Urinary bladder (tissue), 4 donors: Measurements from ENCODE around the gene MT1H. TPM values are rescaled to one million over a fixed set of nuclear protein-coding genes. Genes with fewer than 3 reads are reported as not detected.

Experiments
- DNase-seq: peaks from one replicate; pipeline ENCODE4 v3.0.0-alpha.2; 2015; ENCODE audit errors: extremely low spot score
- H3K27ac ChIP-seq: one replicate; pipeline ENCODE4 v1.5.1; 2013; ENCODE audit warnings: low read depth, mild to moderate bottlenecking, moderate library complexity
- H3K36me3 ChIP-seq: one replicate; pipeline ENCODE4 v1.6.1; 2013; ENCODE audit warnings: mild to moderate bottlenecking, moderate library complexity; ENCODE audit not compliant: insufficient read depth
- H3K4me1 ChIP-seq: one replicate; pipeline ENCODE4 v1.6.1; 2013; ENCODE audit warnings: mild to moderate bottlenecking, moderate library complexity; ENCODE audit not compliant: insufficient read depth
- H3K4me3 ChIP-seq: one replicate; pipeline ENCODE4 v1.5.1; 2013; ENCODE audit warnings: low read depth, low read length
- WGBS: extraction: QIAGEN DNeasy Blood & Tissue Kit; methylation state at CpG from one replicate; pipeline ENCODE4 v1.1.7; 2013; 5-methylcytosine and 5-hydroxymethylcytosine counted together
- polyA plus RNA-seq: library from polyadenylated mRNA; stranded (reverse); fragments of 200-250 nt; gene quantifications from one replicate; pipeline ENCODE4 v1.2.3, GENCODE V29; 2013
- total RNA-seq: library from RNA; depleted of rRNA; stranded (reverse); fragments of >200 nt; gene quantifications from one replicate; pipeline ENCODE4 v1.2.3, GENCODE V29; 2014
- donor health status: healthy with polysubstance abuse.
- donor health status: healthy.

MT1H gene
- total and polyA plus RNA-seq, 2 donors, result not detected

- Histone ChIP-seq H3K27ac (peak overlapping the region; percentile 79), H3K4me1 (no peaks in the 10 kb centered on the region), H3K36me3 (no peaks in the 10 kb centered on the region), H3K4me3 (peak overlapping the region; percentile 44)
- no peak for DNase-seq
- WGBS, result 37% methylated on average over 14 of the region's 14 CpGs
Observed at GRCh38 chr16:56631832-56632155, 37.8 kb upstream of the MT1H start.

GRCh38 chr16:56632156-56632847, 37.3 kb upstream of the MT1H start, which contains the start of gene MT1M:
Gene MT1M, plus strand, starts transcription at chr16:56632659. Its CDS starts 73 bp downstream, at chr16:56632732.
- 3% methylated on average over 61 of the region's 61 CpGs for WGBS
- Histone ChIP-seq H3K4me1 (no peaks in the 10 kb centered on the region), H3K27ac (peak within 1 kb of the TSS; percentile 79), H3K4me3 (peak within 1 kb of the TSS; percentile 44), H3K36me3 (no peaks in the 10 kb centered on the region)
- DNase-seq, result no peak

- H3K27ac ChIP-seq, result peak overlapping the region; percentile 48
- no peaks in the 10 kb centered on the region for H3K4me1 ChIP-seq
- 54% methylated on average over 6 of the region's 6 CpGs for WGBS
- DNase-seq, result no peak
- H3K4me3 ChIP-seq, result peak overlapping the region; percentile 44
- no peaks in the 10 kb centered on the region for H3K36me3 ChIP-seq
Observed at GRCh38 chr16:56632848-56633365, 36.7 kb upstream of the MT1H start.

- WGBS, result 63% methylated on average over 7 of the region's 7 CpGs
Observed at GRCh38 chr16:56633535-56633934, 36.1 kb upstream of the MT1H start.

GRCh38 chr16:56634715-56635440, 34.7 kb upstream of the MT1H start:
- DNase-seq, result no peak
- Histone ChIP-seq H3K4me1 (no peaks in the 10 kb centered on the region), H3K36me3 (no peaks in the 10 kb centered on the region), H3K27ac (no peak overlapping the region), H3K4me3 (no peak overlapping the region)
- 36% methylated on average over 47 of the region's 47 CpGs for WGBS

More at GRCh38 chr16:56633535-56633934, 36.1 kb upstream of the MT1H start:
- H3K36me3 ChIP-seq, result no peaks in the 10 kb centered on the region
- H3K4me3 ChIP-seq, result no peak overlapping the region
- no peak overlapping the region for H3K27ac ChIP-seq
- no peaks in the 10 kb centered on the region for H3K4me1 ChIP-seq
- no peak for DNase-seq

GRCh38 chr16:56635441-56635967, 34.1 kb upstream of the MT1H start:
- WGBS, result 23% methylated on average over 40 of the region's 40 CpGs
- no peak overlapping the region for H3K27ac ChIP-seq
- no peaks in the 10 kb centered on the region for H3K4me1 ChIP-seq
- no peak for DNase-seq
- no peaks in the 10 kb centered on the region for H3K36me3 ChIP-seq
- peak overlapping the region; percentile 3 for H3K4me3 ChIP-seq

GRCh38 chr16:56636616-56637413, 32.8 kb upstream of the MT1H start:
- Histone ChIP-seq H3K36me3 (no peaks in the 10 kb centered on the region), H3K27ac (no peak overlapping the region), H3K4me3 (no peak overlapping the region), H3K4me1 (no peaks in the 10 kb centered on the region)
- DNase-seq, result no peak
- 66% methylated on average over 9 of the region's 9 CpGs for WGBS

- Histone ChIP-seq H3K27ac (peak within 1 kb of the TSS; percentile 73), H3K4me1 (no peaks in the 10 kb centered on the region), H3K4me3 (peak within 1 kb of the TSS; percentile 44), H3K36me3 (no peaks in the 10 kb centered on the region)
- WGBS, result 13% methylated on average over 68 of the region's 68 CpGs
- DNase-seq, result no peak
Observed at GRCh38 chr16:56637814-56638750, 31.5 kb upstream of the MT1H start, which contains the start of gene MT1A. Gene MT1A, plus strand, starts transcription at chr16:56638666. Its CDS starts 73 bp downstream, at chr16:56638739.

GRCh38 chr16:56639045-56639444, 30.6 kb upstream of the MT1H start:
- H3K4me3 ChIP-seq, result no peak overlapping the region
- WGBS, result 67% methylated on average over 1 of the region's 1 CpG
- H3K27ac ChIP-seq, result no peak overlapping the region
- H3K36me3 ChIP-seq, result no peaks in the 10 kb centered on the region
- DNase-seq, result no peak
- H3K4me1 ChIP-seq, result no peaks in the 10 kb centered on the region

GRCh38 chr16:56640076-56640475, 29.5 kb upstream of the MT1H start:
- H3K4me3 ChIP-seq, result no peak overlapping the region
- H3K4me1 ChIP-seq, result no peaks in the 10 kb centered on the region
- no peak overlapping the region for H3K27ac ChIP-seq
- no peak for DNase-seq
- no peaks in the 10 kb centered on the region for H3K36me3 ChIP-seq
- 91% methylated on average over 1 of the region's 1 CpG for WGBS

GRCh38 chr16:56641166-56641565, 28.4 kb upstream of the MT1H start:
- Histone ChIP-seq H3K4me3 (no peak overlapping the region), H3K36me3 (no peaks in the 10 kb centered on the region), H3K4me1 (no peaks in the 10 kb centered on the region), H3K27ac (no peak overlapping the region)
- 92% methylated on average over 2 of the region's 2 CpGs for WGBS
- no peak for DNase-seq

GRCh38 chr16:56643080-56643778, 26.4 kb upstream of the MT1H start:
- no peaks in the 10 kb centered on the region for H3K4me1 ChIP-seq
- no peak for DNase-seq
- peak overlapping the region; percentile 29 for H3K4me3 ChIP-seq
- H3K27ac ChIP-seq, result no peak overlapping the region
- 7% methylated on average over 42 of the region's 42 CpGs for WGBS
- H3K36me3 ChIP-seq, result no peaks in the 10 kb centered on the region
